ENCODE data around the gene GCHFR. TPM values are rescaled to one million over a fixed set of nuclear protein-coding genes. Genes with fewer than 3 reads are reported as not detected.

Gene GCHFR
- total RNA-seq, 2 donors from 2014 or later, result 39.5 to 42.5 TPM

GRCh38 chr15:40803688-40804087 is 39.8 kb downstream of the GCHFR start:
- TF ChIP-seq CTCF (IDR thresholded peaks at IDR 0.05), result no peak
- Histone ChIP-seq H3K27ac (no peak overlapping the region), H3K36me3 (no peaks in the 10 kb centered on the region), H3K4me1 (peaks cover 7% of the 10 kb centered on the region), H3K9me3 (no peaks in the 10 kb centered on the region), H3K4me3 (no peak overlapping the region), H3K9ac (ENCODE audit: low read depth in 2 of 2, low read length in 2 of 2) (no peak overlapping the region), H3K27me3 (no peaks in the 10 kb centered on the region)
- intact Hi-C loops (cut with DNase I), result no loop called here
- no peak for DNase-seq

GRCh38 chr15:40806672-40807027 is 42.8 kb downstream of the GCHFR start:
- Histone ChIP-seq H3K27ac (peak overlapping the region; percentile 96), H3K9ac (ENCODE audit: low read depth in 2 of 2, low read length in 2 of 2) (peak overlapping the region; percentile 91 to 98), H3K4me3 (peak overlapping the region; percentile 97), H3K27me3 (no peaks in the 10 kb centered on the region), H3K4me1 (peaks cover 7% of the 10 kb centered on the region), H3K9me3 (no peaks in the 10 kb centered on the region), H3K36me3 (no peaks in the 10 kb centered on the region)
- TF ChIP-seq CTCF (IDR thresholded peaks at IDR 0.05), result no peak
- no peak for DNase-seq
- intact Hi-C loops (cut with DNase I), result no loop called here

- H3K9me3 ChIP-seq, result no peaks in the 10 kb centered on the region
- peak within 1 kb of the TSS; percentile 97 for H3K4me3 ChIP-seq
- no peaks in the 10 kb centered on the region for H3K36me3 ChIP-seq
- intact Hi-C loops (cut with DNase I), result no loop called here
- TF ChIP-seq CTCF (IDR thresholded peaks at IDR 0.05), result no peak
- no peaks in the 10 kb centered on the region for H3K27me3 ChIP-seq
- H3K27ac ChIP-seq, result peak within 1 kb of the TSS; percentile 96
- DNase-seq, result peak; percentile 98
- peak within 1 kb of the TSS; percentile 91 to 98 for H3K9ac ChIP-seq (ENCODE audit: low read depth in 2 of 2, low read length in 2 of 2)
- H3K4me1 ChIP-seq, result peaks cover 7% of the 10 kb centered on the region
Observed at GRCh38 chr15:40807028-40807887, 43.4 kb downstream of the GCHFR start, which contains the start of the genes DNAJC17 and ZFYVE19. Gene DNAJC17 (minus strand): TSS chr15:40807473. CDS start chr15:40807446, 27 bp downstream. Gene ZFYVE19 (plus strand): TSS chr15:40807089. CDS start chr15:40807590, 501 bp downstream.

- H3K27me3 ChIP-seq, result no peaks in the 10 kb centered on the region
- peak overlapping the region; percentile 96 for H3K27ac ChIP-seq
- no peak for DNase-seq
- peak overlapping the region; percentile 97 for H3K4me3 ChIP-seq
- no peak for TF ChIP-seq CTCF (IDR thresholded peaks at IDR 0.05)
- H3K4me1 ChIP-seq, result peaks cover 7% of the 10 kb centered on the region
- H3K36me3 ChIP-seq, result no peaks in the 10 kb centered on the region
- intact Hi-C loops (cut with DNase I), result no loop called here
- H3K9me3 ChIP-seq, result no peaks in the 10 kb centered on the region
- peak overlapping the region; percentile 54 to 98 for H3K9ac ChIP-seq (ENCODE audit: low read depth in 2 of 2, low read length in 2 of 2)
Observed at GRCh38 chr15:40807888-40808461, 44.1 kb downstream of the GCHFR start.

GRCh38 chr15:40808861-40809450 is 45.1 kb downstream of the GCHFR start:
- Histone ChIP-seq H3K27me3 (no peaks in the 10 kb centered on the region), H3K9me3 (no peaks in the 10 kb centered on the region), H3K27ac (no peak overlapping the region), H3K9ac (ENCODE audit: low read depth in 2 of 2, low read length in 2 of 2) (no peak overlapping the region), H3K4me1 (peaks cover 7% of the 10 kb centered on the region), H3K36me3 (no peaks in the 10 kb centered on the region), H3K4me3 (no peak overlapping the region)
- intact Hi-C loops (cut with DNase I), result no loop called here
- DNase-seq, result no peak
- no peak for TF ChIP-seq CTCF (IDR thresholded peaks at IDR 0.05)

Data from colonic mucosa (tissue), 4 donors.